ENCODE results near the gene LSAMP.
"Not testable (repeated sequence)": the region's sequence is repeated elsewhere in the genome, so short reads cannot be mapped to it uniquely, and the experiment has no call there.

Gene LSAMP

DNA sequence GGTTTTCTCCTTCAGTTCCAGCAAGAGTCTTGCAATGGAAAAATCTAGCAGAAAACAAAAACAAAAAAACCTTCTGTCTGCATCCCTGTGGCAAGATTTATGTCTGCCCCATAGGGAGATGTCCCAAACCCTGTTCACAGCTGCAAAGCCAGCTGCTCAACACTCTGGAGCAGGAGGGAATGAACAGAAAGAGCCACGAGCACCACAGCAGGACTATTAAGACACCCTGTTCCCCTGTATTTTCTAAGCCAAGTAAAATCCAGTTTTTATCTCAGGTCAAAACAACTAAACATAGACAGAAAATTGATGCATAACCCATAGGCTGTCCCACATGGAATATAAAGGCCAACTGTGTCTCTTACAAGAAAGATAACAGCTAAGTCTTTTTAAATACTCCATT is 357.9 kb downstream of the LSAMP start:
- no peak for DNase-seq

DNA sequence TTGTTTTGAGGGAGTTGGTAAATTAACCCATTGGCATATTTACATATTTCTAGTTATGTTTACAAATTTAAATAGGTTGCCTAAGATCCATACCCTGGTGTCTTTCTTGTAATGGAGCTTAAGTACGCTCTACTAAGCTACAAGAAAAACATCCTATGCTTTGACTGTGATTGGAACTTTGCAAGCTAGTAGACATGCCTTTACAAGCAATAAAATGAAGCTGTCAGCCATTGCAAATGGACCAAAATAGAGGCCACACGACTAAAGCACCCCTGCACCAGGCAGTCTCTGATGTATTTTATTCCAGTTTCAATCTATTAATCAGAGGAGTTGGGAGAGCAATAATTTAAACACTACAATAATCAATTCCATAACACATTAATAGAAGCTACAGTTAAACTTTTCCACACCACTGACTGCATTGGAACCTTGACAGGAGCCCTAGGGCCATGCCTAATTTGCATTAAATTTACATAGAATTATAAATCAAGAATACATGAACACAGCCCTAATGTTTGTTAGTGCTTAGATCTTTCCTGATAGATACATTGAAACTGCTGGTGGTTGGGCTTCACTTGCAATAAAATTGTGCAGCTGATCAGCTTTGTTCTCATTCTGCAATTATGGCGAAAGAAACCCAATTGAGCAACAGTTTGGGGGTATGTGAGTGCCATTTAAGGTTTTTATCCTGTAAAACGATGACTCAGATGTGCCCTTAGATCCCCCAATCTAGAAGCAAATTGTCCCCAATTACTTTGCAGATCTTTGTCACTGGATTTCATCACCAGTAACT is 360.1 kb downstream of the LSAMP start:
- no peak for DNase-seq

DNA sequence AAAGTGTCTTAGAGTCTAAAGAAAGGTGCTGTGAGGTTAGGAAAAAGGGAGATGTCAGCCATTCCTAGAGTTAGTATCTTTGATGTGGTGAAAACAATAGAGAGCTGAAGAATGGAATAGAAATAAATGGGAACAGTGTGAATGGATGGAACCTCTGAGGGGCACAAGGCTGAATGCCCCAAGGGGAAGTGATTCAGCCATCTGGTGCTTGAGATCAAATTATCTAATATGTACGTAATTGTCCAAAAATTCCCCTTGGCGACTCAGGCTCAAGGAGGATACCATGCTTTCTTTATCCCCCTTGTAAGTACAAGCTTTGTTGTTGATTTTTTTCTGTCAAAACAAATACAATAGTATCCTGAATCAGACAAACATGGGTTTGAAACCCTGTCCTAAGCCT is 361.6 kb downstream of the LSAMP start:
- DNase-seq, result no peak

DNA sequence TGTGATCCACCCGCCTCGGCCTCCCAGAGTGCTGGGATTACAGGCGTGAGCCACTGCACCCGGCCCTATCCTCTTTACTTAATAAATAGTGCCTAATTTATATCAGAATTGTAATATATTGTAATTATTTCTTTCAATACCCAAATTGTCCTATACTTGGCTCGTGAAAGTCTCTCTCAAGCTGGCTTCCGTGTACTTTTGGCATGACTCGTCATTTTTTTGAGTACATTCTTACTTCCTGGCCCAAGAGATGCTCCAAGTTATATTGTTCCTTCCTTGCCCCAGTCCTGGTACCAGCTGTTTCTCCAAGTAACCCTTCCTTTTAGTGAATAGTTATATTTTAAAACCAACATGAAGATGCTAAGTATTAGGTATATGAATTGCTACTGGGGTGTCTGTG is 366.7 kb downstream of the LSAMP start:
- no peak for DNase-seq

DNA sequence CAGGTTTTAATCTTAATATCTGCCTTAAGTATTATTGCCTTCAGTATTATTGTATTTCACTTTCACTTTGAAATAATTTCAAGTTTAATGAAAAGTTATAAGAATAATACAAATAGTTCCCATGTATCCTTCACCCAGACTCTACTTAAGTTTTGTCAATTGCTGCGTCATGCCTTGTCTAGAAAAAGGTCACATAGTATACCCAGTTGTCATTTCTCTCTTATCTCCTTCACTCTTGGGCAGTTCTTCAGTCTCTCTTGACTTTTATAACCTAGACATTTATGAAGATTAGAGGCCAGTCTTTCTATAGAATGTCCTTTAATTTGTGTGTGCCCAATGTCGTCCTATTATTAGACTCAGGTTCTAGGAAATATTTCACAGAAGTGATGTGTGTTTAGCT is 367.7 kb downstream of the LSAMP start:
- DNase-seq, result no peak

DNA sequence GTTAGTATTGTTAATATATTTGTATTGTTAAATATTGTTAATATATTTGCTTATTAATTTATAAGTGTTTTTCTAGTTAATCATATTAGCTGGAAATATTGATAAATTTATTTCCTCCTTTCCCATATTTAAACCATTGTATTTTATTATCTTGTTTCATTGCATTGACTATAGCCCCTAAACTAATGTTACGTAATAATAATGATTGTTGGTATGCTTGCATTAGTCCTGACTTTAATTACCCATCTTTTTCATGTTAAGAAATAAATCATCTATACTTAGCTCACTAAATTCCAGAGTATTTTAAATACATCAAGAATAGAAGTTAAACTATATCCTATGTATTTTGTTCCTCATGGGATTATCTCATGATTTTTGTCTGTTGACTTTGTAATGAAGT is 368.2 kb downstream of the LSAMP start:
- no peak for DNase-seq

DNA sequence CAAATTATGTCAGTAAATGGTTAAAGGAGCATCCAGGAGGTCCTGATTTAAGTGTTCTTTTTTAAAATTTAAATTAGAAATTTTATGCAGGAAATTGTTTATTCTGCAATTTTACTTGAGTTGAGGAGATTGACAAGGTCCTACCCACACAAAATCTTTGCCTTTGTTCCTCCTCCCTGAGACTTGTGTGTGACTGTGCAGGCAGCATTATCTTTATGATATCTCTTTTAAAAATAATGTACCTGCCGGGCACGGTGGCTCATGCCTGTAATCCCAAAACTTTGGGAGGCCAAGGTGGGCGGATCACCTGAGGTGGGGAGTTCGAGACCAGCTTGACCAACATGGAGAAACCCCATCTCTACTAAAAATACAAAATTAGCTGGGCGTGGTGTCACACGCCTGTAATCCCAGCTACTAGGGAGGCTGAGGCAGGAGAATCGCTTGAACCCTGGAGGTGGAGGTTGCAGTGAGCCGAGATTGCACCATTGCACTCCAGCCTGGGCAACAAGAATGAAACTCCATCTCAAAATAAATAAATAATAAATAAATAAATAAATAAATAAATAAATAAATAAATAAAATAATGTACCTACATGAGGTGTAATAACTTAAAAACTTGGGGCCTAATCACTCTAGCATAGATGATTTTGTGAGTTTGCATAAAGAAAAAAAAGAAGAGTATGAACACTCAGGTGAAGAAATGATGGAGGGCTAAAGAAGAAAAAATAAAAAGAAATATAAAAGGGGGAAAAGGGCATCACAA is 374.6 kb downstream of the LSAMP start:
- DNase-seq, result not testable (repeated sequence)

DNA sequence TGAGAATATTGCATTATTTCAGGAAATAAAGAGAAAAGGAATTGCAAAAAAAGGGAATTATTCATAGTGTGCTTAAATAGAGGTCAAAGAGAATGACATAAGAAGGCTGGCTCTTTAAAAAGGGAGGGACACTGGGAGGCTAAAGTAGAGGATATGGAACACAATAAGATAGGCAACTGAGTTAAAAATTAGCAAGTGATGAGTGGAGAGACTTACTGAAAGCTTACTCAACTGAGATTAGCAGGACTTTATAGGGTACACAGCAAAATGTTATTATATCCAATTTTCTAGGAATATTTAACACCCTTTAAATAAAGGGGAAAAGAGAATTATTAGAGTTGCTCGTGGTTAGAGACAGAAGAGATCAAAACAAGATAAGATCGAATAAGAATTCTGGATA is 375.2 kb downstream of the LSAMP start:
- no peak for DNase-seq

DNA sequence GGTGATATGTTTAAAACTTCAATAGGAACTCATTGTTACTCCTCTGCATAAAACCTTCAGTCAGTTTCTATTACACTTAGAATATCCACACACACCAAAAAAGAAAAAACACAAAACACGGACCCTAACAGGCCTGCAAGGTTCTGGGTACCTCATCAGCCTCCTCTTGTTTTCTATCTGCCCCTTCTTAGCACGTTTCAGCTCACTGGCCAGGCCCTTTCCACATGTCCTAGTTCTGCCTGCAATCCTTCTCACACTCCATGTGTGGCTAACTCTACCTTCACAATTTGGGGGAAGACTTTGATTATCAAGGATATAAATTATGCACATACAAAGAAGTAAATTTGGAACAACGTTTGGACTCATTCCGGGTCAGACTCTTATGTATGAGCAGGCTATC is 376.3 kb downstream of the LSAMP start:
- DNase-seq, result no peak

DNA sequence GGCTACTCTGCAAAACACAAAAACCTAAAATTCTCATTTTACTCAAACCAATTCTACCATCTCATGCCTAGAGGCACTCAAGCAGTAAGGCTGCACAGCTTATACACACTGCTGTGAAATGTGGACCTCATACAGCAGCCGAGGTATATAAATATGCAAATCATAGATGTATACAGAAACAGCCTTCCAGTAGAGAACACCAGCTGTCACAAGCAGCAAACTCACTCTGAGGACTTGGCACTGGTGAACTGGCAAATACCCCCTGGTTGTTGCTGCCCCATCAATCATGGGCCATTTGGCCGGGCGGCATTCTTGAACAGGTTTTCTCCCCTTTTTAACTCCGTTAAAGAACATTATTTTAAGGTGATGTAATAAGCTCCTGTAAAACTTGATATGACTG is 378.0 kb downstream of the LSAMP start:
- DNase-seq, result no peak

DNA sequence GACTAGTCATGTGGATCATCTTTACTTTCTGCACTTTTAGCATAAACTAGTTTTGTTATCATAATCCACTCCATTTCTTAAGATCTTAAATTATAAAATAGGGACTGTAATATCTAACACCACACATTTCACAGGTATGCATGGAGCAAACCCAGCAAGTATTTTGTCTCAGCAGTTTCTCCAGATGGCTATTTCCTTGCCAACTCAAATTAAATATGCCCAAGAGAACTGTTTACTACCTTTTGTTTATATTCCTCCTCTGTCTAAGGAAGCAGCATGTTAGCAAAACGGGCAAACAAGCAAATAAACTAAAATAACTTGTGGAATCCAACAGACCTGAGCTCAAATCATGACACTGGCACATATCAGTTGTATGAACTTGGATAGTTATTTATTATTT is 379.8 kb downstream of the LSAMP start:
- no peak for DNase-seq

DNA sequence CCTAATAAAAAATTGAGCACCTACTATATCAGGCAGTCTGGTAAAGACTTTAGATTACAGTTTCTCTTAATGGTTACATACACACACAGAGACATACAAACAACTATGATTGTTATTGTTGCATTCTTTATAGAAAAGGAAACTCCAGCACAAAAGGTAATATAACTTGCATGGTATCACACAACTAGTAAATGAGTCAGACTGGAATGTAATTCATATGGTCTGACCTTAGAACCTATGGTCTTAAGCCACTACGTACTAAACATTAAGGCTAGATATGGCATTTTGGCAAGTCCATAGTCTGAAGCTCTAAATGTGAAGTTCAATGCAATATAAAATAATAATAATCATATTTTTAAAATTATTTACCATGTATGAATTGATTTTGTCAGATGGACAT is 380.6 kb downstream of the LSAMP start:
- DNase-seq, result no peak

DNA sequence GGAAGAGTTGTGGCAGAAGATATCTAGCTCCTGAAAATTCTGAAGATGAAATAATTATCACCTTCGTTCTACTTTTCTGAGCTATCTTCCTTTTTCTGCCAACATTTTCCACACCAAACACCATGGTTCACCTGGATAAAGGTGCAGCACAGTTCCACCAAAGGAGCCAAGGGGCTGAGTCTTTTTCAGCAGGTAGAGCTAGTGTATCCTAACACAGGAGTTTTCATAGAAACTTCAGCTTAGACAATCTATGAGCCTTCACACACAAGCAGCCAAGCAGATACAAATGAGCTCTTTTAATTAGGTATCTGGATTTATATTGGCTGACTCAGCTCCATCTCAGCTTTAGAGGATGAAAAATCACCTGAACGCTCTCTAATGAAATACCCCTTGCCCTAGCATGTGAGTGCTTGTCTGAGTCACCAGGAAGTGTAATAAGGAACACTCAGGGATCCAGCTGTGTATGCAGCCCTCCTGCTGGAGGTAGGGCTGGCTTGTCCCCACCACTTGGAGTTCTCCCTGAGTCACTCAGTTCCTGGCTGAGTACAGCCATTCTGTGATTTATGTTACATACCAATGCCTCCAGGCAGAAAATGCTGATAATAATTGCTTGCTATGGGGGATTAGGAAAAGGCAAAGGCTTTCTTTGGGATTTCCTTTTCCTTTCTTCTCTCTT is 385.7 kb downstream of the LSAMP start:
- peak; percentile 39 for DNase-seq

DNA sequence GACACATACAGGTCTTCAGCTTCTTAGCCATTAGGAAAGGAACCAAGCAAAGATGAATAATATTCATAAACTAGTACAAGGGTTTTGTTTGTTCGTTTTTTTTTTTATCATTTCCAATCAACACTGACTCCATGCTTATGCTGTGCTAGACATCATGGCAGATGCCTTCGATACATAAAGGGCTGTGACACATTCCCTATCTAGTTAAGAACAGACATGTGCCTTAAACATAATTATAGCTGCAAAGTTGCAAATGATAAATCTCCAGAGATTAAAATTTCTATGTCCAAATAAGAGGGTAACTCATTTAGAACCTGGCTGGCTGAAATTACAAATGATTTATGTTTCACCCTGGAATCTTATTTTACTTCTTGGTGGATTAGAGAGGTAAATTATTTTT is 386.4 kb downstream of the LSAMP start:
- no peak for DNase-seq

DNA sequence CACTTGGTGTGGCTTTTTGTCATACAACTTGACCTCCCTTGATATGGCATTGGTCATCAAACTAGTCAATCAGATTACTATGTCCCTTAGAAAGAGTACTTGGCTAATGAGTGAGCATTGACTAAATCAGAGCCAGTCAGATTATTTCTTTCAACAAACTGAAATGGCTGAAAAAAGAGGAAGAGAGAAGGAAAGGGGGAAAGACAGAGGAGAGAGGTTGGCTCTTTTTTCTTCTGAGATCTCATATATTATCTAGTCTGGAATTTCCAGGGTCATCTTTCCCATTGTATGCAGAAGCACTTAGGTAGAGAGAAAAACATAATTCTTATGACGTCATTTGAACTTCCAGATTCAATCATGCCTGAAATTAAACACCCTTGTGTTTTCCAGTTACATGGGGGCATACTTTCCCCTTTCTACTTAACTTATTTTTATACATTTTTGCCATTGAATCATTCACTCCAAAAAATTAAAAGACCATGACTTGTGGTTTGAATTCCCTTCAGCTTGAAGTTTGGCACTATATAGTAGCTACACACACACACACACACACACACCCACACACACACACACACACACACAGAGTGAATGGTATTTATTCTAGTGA is 387.8 kb downstream of the LSAMP start:
- no peak for DNase-seq

DNA sequence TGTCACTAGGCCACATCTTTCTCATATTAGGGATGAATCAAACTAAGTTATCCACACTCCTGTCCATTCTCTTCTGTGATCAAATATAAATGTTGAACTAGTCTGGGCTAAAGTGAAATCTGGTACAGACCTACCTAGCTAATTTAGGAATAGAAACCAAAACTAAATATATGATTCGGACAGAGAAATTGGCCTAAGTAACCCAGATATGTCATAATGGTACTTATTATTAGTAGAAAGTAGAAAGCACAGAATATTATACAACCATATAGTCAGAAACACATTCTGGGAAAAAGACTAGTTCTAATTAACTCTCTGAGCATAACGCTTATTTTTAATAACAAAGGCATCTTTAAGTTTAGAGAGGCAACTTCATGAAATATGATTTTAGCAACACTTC is 389.0 kb downstream of the LSAMP start:
- DNase-seq, result no peak

DNA sequence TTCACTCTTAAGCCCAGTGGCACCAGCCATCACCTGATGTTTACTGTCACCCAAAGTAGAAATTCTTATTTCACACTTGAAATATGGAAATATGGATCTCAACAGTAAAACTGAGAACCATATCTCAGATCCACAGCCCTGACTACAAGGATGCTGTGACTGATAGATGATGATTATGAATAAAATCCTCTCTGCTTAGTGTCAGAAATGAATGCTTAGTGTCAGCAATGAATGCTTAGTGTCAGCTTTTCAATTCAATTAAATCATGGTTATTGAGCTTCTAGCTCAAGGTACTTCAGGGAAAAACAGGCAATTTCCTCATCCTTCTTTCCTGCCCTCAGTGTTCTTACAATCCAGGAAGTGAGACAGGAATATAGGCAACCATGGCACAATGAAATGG is 392.3 kb downstream of the LSAMP start:
- no peak for DNase-seq

DNA sequence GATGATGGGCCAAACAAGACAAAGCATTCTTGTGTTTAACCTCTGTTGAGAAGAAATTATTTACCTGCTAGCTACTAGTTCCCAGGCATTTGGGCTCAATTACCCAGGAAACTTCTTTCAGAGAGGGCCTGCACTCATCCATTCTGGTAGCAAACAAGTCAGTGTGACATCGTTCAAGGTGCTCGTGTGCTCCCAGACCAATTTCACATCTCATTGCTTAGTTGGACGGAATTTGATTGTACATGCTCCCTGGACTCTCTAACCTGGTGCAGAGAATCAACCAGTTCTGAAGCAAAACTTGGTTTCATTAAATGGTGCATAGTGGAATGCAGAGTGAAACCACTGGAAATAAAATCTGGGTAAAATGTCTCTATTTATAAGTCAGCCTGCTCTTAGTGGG is 392.7 kb downstream of the LSAMP start:
- DNase-seq, result no peak

DNA sequence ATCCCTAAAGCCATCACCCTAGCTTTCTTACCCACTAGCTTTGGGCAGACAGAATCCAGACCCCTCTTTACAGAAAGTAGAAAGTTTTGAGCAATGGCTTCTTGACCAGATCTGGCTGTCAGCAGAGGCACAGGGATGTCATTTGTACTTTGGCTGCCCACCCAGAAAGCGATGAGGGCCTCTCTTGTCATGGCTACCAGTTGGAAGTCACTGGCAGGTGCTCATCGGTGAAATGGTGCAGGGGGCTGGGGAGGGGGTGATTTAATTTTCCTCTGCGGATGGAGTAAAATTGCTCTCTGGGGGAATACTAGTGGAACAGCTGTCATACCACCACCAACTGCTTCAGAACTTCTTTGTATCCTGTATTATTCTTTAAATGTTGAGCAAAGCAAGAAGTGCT is 393.7 kb downstream of the LSAMP start:
- no peak for DNase-seq

DNA sequence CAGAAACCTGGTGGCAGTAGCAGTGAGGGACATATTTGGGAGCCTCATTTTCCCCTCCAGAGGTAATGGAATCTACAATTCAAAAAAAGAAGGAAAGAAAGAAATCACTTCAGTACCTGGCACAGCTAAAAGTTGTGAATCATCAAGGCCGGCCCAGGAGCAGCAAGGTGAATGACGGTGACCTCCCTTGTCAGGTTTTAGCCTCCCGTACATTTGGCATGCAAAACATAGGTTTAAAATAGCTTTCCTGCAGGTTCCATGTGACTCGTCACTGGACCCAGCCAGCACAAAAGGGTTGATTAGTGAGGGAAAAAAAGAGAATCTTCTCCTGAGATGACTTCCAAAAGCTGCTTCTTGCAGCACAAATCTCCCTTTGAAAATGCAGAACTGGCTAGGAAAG is 394.2 kb downstream of the LSAMP start:
- no peak for DNase-seq

DNA sequence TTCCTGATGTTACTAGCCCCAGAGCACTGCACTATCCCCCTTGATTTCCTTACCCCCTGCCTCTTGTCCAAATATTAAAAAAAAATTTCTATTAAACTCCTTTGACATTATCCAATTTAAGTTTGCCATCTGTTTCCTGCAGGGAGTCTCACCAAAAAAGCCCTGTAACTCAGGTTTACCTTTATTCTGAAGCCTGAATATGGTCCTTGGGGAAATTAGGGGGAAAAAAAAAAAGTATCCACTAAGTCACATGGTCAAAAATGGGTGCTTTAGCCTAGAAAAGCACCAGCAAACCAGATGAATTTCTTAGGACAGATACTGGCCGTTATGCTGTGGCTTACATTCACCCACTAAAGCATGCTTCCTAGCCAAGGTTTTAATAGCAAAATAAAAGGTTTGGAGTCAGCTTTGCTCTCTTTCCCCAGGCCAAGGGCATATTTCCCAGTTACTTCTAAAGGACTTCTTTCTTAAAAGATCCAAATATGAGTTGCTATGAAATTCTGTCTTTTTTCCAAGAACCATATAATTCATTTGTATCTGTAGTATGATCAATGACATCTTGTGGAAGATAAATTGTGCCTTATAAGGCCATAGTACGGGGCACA is 394.9 kb downstream of the LSAMP start:
- DNase-seq, result no peak

DNA sequence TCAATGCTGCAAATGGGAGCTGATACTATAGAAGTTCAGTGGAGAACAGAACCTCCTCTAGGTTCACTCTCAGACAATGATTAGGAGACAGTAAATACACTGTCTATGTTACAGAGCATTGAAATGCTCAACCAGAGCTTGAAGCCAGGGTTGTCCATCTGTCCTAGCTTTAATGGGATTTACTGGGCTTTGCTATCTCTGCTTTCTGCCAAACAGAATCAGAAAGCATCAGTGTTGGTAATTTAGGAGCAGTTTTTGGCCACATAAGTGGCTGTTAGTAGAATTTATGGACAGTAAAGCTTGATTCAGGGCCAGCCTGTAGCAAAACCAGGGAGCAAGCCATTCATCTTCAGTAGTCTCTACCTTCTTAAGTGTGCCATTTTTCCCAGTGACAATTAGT is 396.3 kb downstream of the LSAMP start:
- no peak for DNase-seq

DNA sequence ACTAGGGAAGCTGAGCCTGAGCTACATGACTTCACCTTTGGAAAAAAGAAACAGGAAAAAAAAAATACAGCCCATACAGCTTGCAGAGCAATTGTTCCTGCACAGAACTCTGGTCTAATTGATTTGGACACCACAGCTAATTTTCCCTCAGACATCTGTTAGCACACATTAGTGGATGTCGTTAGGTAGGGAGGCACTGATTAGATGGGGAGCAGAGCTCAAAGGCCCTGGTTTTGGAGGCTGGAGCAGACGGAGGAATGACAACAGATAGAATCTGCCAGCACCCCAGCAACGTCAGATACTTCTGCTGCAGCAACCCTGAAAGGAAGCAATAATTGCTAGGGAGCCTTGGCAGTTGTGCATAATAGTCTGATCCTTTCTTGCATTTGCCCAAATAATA is 398.9 kb downstream of the LSAMP start:
- no peak for DNase-seq
